Measurements from ENCODE around the gene PKNOX2.

- no peak for TF ChIP-seq POLR2A (IDR thresholded peaks at IDR 0.05)
- TF ChIP-seq, protein P1, sequence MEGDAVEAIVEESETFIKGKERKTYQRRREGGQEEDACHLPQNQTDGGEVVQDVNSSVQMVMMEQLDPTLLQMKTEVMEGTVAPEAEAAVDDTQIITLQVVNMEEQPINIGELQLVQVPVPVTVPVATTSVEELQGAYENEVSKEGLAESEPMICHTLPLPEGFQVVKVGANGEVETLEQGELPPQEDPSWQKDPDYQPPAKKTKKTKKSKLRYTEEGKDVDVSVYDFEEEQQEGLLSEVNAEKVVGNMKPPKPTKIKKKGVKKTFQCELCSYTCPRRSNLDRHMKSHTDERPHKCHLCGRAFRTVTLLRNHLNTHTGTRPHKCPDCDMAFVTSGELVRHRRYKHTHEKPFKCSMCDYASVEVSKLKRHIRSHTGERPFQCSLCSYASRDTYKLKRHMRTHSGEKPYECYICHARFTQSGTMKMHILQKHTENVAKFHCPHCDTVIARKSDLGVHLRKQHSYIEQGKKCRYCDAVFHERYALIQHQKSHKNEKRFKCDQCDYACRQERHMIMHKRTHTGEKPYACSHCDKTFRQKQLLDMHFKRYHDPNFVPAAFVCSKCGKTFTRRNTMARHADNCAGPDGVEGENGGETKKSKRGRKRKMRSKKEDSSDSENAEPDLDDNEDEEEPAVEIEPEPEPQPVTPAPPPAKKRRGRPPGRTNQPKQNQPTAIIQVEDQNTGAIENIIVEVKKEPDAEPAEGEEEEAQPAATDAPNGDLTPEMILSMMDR (IDR thresholded peaks at IDR 0.05) = no peak
Observed at GRCh38 chr11:125274774-125275173, 110.2 kb downstream of the PKNOX2 start.

Measured in esophagus squamous epithelium (tissue), 4 donors.